Measurements from ENCODE around the gene PSEN2. TPM values are rescaled to one million over a fixed set of nuclear protein-coding genes. Genes with fewer than 3 reads are reported as not detected.

Gene PSEN2
- total RNA-seq, 2 donors from 2014 or later: 2.0 to 3.4 TPM

DNA sequence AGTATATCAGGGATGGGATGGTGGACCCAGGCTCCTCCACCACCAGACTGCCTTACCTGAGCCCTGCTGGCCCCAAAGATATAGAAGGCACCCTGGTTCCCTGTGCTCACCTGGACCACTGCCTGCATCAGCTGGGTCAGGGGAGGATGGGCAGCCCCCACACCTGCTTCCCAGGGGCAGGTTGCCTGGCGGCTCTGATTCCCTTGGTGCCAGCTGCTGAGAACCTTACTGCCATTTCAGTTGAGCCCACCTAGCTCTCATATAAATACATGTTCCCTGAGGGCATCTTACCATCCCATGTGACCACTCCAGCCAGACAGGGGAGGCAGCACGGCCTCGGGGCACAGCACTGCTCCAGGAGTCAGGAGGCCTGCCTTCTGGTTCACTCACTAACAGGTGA, 24.4 kb downstream of the PSEN2 start:
- H3K27ac Mint-ChIP-seq: no peak overlapping the region
- H3K9me3 ChIP-seq (ENCODE audit: control insufficient read depth, low read length, poor library complexity, severe bottlenecking): no peaks in the 10 kb centered on the region
- no peaks in the 10 kb centered on the region for H3K27me3 Mint-ChIP-seq
- no peak for DNase-seq
- H3K4me1 Mint-ChIP-seq: peaks cover 2% of the 10 kb centered on the region
- H3K4me3 Mint-ChIP-seq: no peak overlapping the region
- peaks cover 11% of the 10 kb centered on the region for H3K36me3 Mint-ChIP-seq (ENCODE audit: low read depth)
- no peak for ATAC-seq

DNA sequence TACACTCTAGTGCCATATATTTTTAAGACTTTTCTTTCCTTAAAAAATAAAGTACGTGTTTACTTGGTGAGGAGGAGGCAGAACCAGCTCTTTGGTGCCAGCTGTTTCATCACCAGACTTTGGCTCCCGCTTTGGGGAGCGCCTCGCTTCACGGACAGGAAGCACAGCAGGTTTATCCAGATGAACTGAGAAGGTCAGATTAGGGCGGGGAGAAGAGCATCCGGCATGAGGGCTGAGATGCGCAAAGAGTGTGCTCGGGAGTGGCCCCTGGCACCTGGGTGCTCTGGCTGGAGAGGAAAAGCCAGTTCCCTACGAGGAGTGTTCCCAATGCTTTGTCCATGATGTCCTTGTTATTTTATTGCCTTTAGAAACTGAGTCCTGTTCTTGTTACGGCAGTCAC, 25.2 kb downstream of the PSEN2 start:
- Mint-ChIP-seq H3K27me3 (no peaks in the 10 kb centered on the region), H3K4me3 (no peak overlapping the region), H3K4me1 (peaks cover 2% of the 10 kb centered on the region), H3K36me3 (ENCODE audit: low read depth) (peaks cover 13% of the 10 kb centered on the region), H3K27ac (no peak overlapping the region)
- H3K9me3 ChIP-seq (ENCODE audit: control insufficient read depth, low read length, poor library complexity, severe bottlenecking): no peaks in the 10 kb centered on the region
- no peak for DNase-seq
- ATAC-seq: no peak

DNA sequence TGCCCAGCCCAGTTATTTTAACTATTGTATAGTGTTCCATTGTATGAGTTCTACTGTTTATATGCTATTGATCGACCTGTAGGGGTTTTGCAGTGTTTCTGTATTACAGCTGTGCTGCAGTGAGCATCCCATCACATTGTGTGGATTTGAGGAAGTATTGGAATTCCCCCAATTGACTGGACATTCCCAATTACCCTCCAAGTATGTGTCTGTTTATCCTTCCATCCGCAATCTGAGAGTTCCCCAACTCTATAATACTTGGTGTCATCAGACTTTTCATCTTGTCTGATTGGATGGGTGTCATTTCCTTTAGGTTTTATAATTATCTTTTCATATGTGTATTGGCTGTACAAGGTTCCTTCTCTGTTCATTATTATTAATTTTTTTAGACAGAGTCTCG, 27.8 kb downstream of the PSEN2 start:
- Mint-ChIP-seq H3K4me1 (peaks cover 2% of the 10 kb centered on the region), H3K4me3 (no peak overlapping the region), H3K27ac (peak overlapping the region; percentile 32), H3K36me3 (ENCODE audit: low read depth) (peaks cover 13% of the 10 kb centered on the region), H3K27me3 (no peaks in the 10 kb centered on the region)
- no peaks in the 10 kb centered on the region for H3K9me3 ChIP-seq (ENCODE audit: control insufficient read depth, low read length, poor library complexity, severe bottlenecking)
- ATAC-seq (no peak), DNase-seq (no peak)

DNA sequence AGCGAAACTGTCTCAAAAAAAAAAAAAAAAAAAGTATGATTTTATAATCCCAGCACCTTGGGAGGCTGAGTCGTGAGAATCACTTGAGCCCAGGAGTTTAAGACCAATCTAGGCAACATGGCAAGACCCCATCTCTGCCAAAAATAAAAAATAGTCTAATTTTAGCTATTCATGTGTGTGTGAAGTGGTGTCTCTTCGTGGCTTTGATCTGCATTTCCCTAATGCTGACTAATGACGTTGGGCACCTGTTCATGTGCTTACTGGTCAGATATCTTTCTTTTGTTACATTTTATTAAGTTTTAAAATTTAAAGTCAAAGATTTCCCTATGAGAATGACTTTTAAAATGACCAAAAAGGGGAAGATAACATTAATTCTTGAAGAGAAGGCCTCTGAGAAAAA, 31.0 kb downstream of the PSEN2 start:
- H3K27ac Mint-ChIP-seq: no peak overlapping the region
- H3K4me3 Mint-ChIP-seq: no peak overlapping the region
- H3K4me1 Mint-ChIP-seq: peaks cover 2% of the 10 kb centered on the region
- peaks cover 14% of the 10 kb centered on the region for H3K36me3 Mint-ChIP-seq (ENCODE audit: low read depth)
- H3K9me3 ChIP-seq (ENCODE audit: control insufficient read depth, low read length, poor library complexity, severe bottlenecking): no peaks in the 10 kb centered on the region
- DNase-seq: no peak
- no peak for ATAC-seq
- H3K27me3 Mint-ChIP-seq: peaks cover 10% of the 10 kb centered on the region

GRCh38 chr1:226902601-226903000, 32.2 kb downstream of the PSEN2 start:
- DNase-seq (no peak), ATAC-seq (no peak)
- H3K9me3 ChIP-seq (ENCODE audit: control insufficient read depth, low read length, poor library complexity, severe bottlenecking): no peaks in the 10 kb centered on the region
- Mint-ChIP-seq H3K27me3 (peaks cover 10% of the 10 kb centered on the region), H3K27ac (no peak overlapping the region), H3K36me3 (ENCODE audit: low read depth) (peaks cover 7% of the 10 kb centered on the region), H3K4me3 (no peak overlapping the region), H3K4me1 (peaks cover 2% of the 10 kb centered on the region)

GRCh38 chr1:226903819-226904716, 33.7 kb downstream of the PSEN2 start:
- Mint-ChIP-seq H3K4me1 (peaks cover 2% of the 10 kb centered on the region), H3K4me3 (no peak overlapping the region), H3K36me3 (ENCODE audit: low read depth) (peaks cover 7% of the 10 kb centered on the region), H3K27me3 (peaks cover 10% of the 10 kb centered on the region), H3K27ac (no peak overlapping the region)
- ATAC-seq (no peak), DNase-seq (no peak)
- no peaks in the 10 kb centered on the region for H3K9me3 ChIP-seq (ENCODE audit: control insufficient read depth, low read length, poor library complexity, severe bottlenecking)

GRCh38 chr1:226904772-226905171, 34.4 kb downstream of the PSEN2 start:
- ATAC-seq (no peak), DNase-seq (no peak)
- Mint-ChIP-seq H3K27ac (no peak overlapping the region), H3K4me1 (no peaks in the 10 kb centered on the region), H3K27me3 (peaks cover 10% of the 10 kb centered on the region), H3K36me3 (ENCODE audit: low read depth) (peaks cover 6% of the 10 kb centered on the region), H3K4me3 (no peak overlapping the region)
- no peaks in the 10 kb centered on the region for H3K9me3 ChIP-seq (ENCODE audit: control insufficient read depth, low read length, poor library complexity, severe bottlenecking)

- Mint-ChIP-seq H3K36me3 (ENCODE audit: low read depth) (peaks cover 4% of the 10 kb centered on the region), H3K27me3 (peaks cover 10% of the 10 kb centered on the region), H3K4me3 (no peak overlapping the region), H3K4me1 (no peaks in the 10 kb centered on the region), H3K27ac (no peak overlapping the region)
- H3K9me3 ChIP-seq (ENCODE audit: control insufficient read depth, low read length, poor library complexity, severe bottlenecking): no peaks in the 10 kb centered on the region
- ATAC-seq (no peak), DNase-seq (no peak)
Measured at GRCh38 chr1:226908419-226908818, 38.0 kb downstream of the PSEN2 start.

GRCh38 chr1:226908913-226909312, 38.5 kb downstream of the PSEN2 start:
- Mint-ChIP-seq H3K4me1 (no peaks in the 10 kb centered on the region), H3K36me3 (ENCODE audit: low read depth) (peaks cover 3% of the 10 kb centered on the region), H3K4me3 (no peak overlapping the region), H3K27me3 (peaks cover 5% of the 10 kb centered on the region), H3K27ac (no peak overlapping the region)
- no peak for ATAC-seq
- no peaks in the 10 kb centered on the region for H3K9me3 ChIP-seq (ENCODE audit: control insufficient read depth, low read length, poor library complexity, severe bottlenecking)
- no peak for DNase-seq

- no peaks in the 10 kb centered on the region for H3K9me3 ChIP-seq (ENCODE audit: control insufficient read depth, low read length, poor library complexity, severe bottlenecking)
- Mint-ChIP-seq H3K4me1 (no peaks in the 10 kb centered on the region), H3K4me3 (no peak overlapping the region), H3K27ac (no peak overlapping the region), H3K36me3 (ENCODE audit: low read depth) (no peaks in the 10 kb centered on the region), H3K27me3 (peaks cover 5% of the 10 kb centered on the region)
- DNase-seq: peak in 1 of 3 donors; percentile 14
- peak; percentile 45 for ATAC-seq
Measured at GRCh38 chr1:226912587-226913176, 42.3 kb downstream of the PSEN2 start.

DNA sequence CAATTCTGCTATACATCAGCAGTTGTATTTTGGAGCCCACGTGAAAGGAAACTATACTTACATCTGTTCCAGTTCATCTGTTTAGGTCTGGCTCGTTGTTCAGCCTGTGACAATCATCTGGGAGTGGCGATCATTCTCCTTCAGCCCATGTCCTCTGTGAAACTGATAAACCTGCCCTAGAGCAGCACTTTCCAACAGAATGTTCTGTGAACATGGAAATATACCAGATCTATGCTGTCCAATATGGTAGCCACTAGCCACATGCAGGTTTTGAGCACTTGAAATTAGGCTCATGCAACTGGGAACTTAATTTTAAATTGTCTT, 45.2 kb downstream of the PSEN2 start:
- no peak overlapping the region for H3K4me3 Mint-ChIP-seq
- peaks cover 19% of the 10 kb centered on the region for H3K27me3 Mint-ChIP-seq
- no peak for ATAC-seq
- peaks cover 3% of the 10 kb centered on the region for H3K36me3 Mint-ChIP-seq (ENCODE audit: low read depth)
- DNase-seq: no peak
- no peaks in the 10 kb centered on the region for H3K9me3 ChIP-seq (ENCODE audit: control insufficient read depth, low read length, poor library complexity, severe bottlenecking)
- no peaks in the 10 kb centered on the region for H3K4me1 Mint-ChIP-seq
- H3K27ac Mint-ChIP-seq: no peak overlapping the region

- Mint-ChIP-seq H3K36me3 (ENCODE audit: low read depth) (peaks cover 3% of the 10 kb centered on the region), H3K4me1 (no peaks in the 10 kb centered on the region), H3K27ac (no peak overlapping the region), H3K27me3 (peaks cover 20% of the 10 kb centered on the region), H3K4me3 (no peak overlapping the region)
- ATAC-seq (no peak), DNase-seq (no peak)
- H3K9me3 ChIP-seq (ENCODE audit: control insufficient read depth, low read length, poor library complexity, severe bottlenecking): no peaks in the 10 kb centered on the region
Measured at GRCh38 chr1:226916497-226916896, 46.1 kb downstream of the PSEN2 start.

DNA sequence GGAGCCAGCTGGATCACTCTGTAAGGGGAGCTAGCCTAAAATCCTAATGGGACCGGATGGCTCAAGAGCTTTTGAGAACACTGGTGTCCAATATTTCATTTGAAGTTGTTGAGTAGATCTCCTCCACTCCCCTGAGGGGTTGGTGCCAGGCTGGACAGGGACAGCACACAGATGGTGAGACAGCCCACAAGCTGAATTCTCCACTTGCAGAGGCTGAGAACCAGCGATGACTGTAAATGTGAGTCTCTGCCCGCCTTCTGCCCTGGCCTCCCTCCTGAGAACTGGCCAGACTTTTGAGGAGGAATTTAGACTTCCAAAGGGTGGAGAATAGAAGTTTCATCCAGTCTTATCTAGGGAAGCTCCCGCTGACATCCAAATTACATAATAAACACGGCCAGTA, 49.2 kb downstream of the PSEN2 start:
- no peaks in the 10 kb centered on the region for H3K9me3 ChIP-seq (ENCODE audit: control insufficient read depth, low read length, poor library complexity, severe bottlenecking)
- ATAC-seq (no peak), DNase-seq (no peak)
- Mint-ChIP-seq H3K36me3 (ENCODE audit: low read depth) (peaks cover 5% of the 10 kb centered on the region), H3K4me1 (no peaks in the 10 kb centered on the region), H3K4me3 (no peak overlapping the region), H3K27ac (no peak overlapping the region), H3K27me3 (peaks cover 20% of the 10 kb centered on the region)

- no peak overlapping the region for H3K27ac Mint-ChIP-seq
- H3K4me1 Mint-ChIP-seq: no peaks in the 10 kb centered on the region
- peaks cover 23% of the 10 kb centered on the region for H3K27me3 Mint-ChIP-seq
- no peak overlapping the region for H3K4me3 Mint-ChIP-seq
- DNase-seq: no peak
- H3K36me3 Mint-ChIP-seq (ENCODE audit: low read depth): peaks cover 5% of the 10 kb centered on the region
- ATAC-seq: no peak
- no peaks in the 10 kb centered on the region for H3K9me3 ChIP-seq (ENCODE audit: control insufficient read depth, low read length, poor library complexity, severe bottlenecking)
Measured at GRCh38 chr1:226919995-226920394, 49.6 kb downstream of the PSEN2 start.
